Activated T-cell treated with anti-CD3 and anti-CD28 coated beads, Interleukin-2, amount 50 U/mL, for 72 hours (primary cell): Measurements from ENCODE around the gene IAH1. TPM values are rescaled to one million over a fixed set of nuclear protein-coding genes. Genes with fewer than 3 reads are reported as not detected.
A peak's percentile ranks its signal among the peaks of the same experiment; 100 is the strongest.

Source experiments
- ATAC-seq, 2 donors: fragments of 150-1000 bp; cut with Tn5 transposase; replicated peaks in 1 of 2; 2 replicates each; pipeline ENCODE4 v1.10.0; 2021; ENCODE audit warnings: moderate library complexity in 2 of 2, mild to moderate bottlenecking in 1 of 2
- DNase-seq, 2 donors: peaks; one replicate each; pipeline ENCODE4 v3.0.0; 2021 to 2022; ENCODE audit warnings: mixed read lengths in 1 of 2
- H3K27ac Mint-ChIP-seq: one replicate; pipeline ENCODE4 v1.8.0; 2022; ENCODE audit warnings: mild to moderate bottlenecking, moderate library complexity, mixed read lengths
- H3K27me3 Mint-ChIP-seq: one replicate; pipeline ENCODE4 v1.8.0; 2022; ENCODE audit warnings: low read depth, mixed read lengths
- H3K36me3 Mint-ChIP-seq, 2 donors: one replicate each; pipeline ENCODE4 v1.8.0; 2022; ENCODE audit warnings: mixed read lengths in 2 of 2, mild to moderate bottlenecking in 1 of 2; ENCODE audit not compliant: insufficient read depth in 2 of 2
- H3K4me1 Mint-ChIP-seq: one replicate; pipeline ENCODE4 v1.8.0; 2022; ENCODE audit warnings: low read depth, mixed read lengths
- H3K4me3 Mint-ChIP-seq, 2 donors: one replicate each; pipeline ENCODE4 v1.8.0; 2022; ENCODE audit warnings: mild to moderate bottlenecking in 2 of 2, mixed read lengths in 2 of 2, moderate library complexity in 2 of 2
- H3K9me3 Mint-ChIP-seq, 2 donors: one replicate each; pipeline ENCODE4 v1.8.0; 2022; ENCODE audit warnings: mixed read lengths in 2 of 2
- total RNA-seq, 2 donors: library from RNA; stranded (reverse); gene quantifications; one replicate each; pipeline ENCODE4 v1.2.3, GENCODE V29; 2022

IAH1 gene
- total RNA-seq, 2 donors from 2014 or later, result 70.4 to 75.9 TPM

DNA sequence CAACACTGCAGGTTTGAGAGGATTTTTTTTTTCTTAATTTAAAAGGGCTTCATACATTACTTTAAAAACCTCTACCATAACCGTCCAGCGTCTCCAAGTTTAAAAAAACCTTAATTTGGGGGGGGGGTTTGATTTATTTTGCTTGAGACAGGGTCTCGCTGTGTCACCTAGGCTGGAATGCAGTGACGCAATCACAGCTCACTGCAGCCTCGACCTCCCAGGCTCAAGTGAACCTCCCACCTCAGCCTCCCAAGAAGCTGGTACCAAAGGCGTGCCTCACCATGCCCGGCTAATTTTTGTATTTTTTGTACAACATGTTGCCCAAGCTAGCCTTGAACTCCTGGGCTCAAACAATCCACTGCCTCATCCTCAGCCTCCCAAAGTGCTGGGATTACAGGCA, 44.4 kb downstream of the IAH1 start:
- no peak for DNase-seq
- no peaks in the 10 kb centered on the region for H3K4me1 Mint-ChIP-seq
- H3K36me3 Mint-ChIP-seq, result peaks cover 13 to 20% of the 10 kb centered on the region in 2 donors
- no peaks in the 10 kb centered on the region for H3K27me3 Mint-ChIP-seq
- ATAC-seq, result no peak
- H3K9me3 Mint-ChIP-seq, result no peaks in the 10 kb centered on the region
- no peak overlapping the region for H3K4me3 Mint-ChIP-seq
- no peak overlapping the region for H3K27ac Mint-ChIP-seq

DNA sequence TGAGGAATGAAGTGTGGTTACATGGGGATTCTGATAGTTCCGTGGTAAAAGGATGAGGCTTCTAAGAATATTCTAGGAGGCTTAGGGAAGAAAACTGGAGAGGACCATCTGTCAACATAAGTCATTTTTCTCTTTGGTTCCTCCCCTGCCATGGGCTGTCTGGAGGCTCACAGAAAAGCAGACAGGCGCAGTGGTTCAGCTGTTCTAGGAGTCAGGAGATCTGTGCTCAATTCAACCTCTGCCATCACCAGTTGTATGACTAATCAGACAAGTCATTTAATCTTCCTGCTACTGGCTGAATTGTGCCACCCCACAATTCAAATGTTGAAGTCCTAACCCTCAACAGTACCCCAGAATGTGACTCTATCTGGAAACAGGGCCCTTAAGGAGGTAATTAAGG, 44.9 kb downstream of the IAH1 start:
- no peak for DNase-seq
- no peaks in the 10 kb centered on the region for H3K27me3 Mint-ChIP-seq
- H3K9me3 Mint-ChIP-seq, result no peaks in the 10 kb centered on the region
- no peak overlapping the region for H3K4me3 Mint-ChIP-seq
- peaks cover 10 to 19% of the 10 kb centered on the region in 2 donors for H3K36me3 Mint-ChIP-seq
- no peaks in the 10 kb centered on the region for H3K4me1 Mint-ChIP-seq
- no peak overlapping the region for H3K27ac Mint-ChIP-seq
- peak in 1 of 2 donors; percentile 59 for ATAC-seq

GRCh38 chr2:9524291-9524690, 49.9 kb downstream of the IAH1 start:
- DNase-seq (no peak), ATAC-seq (no peak)
- H3K4me1 Mint-ChIP-seq, result no peaks in the 10 kb centered on the region
- no peaks in the 10 kb centered on the region for H3K27me3 Mint-ChIP-seq
- H3K9me3 Mint-ChIP-seq, result no peaks in the 10 kb centered on the region
- H3K36me3 Mint-ChIP-seq, result peaks cover 6 to 23% of the 10 kb centered on the region in 2 donors
- H3K4me3 Mint-ChIP-seq, result no peak overlapping the region
- no peak overlapping the region for H3K27ac Mint-ChIP-seq

- Mint-ChIP-seq H3K36me3 (peaks cover 4 to 22% of the 10 kb centered on the region in 2 donors), H3K27ac (no peak overlapping the region), H3K9me3 (no peaks in the 10 kb centered on the region), H3K4me3 (no peak overlapping the region), H3K4me1 (no peaks in the 10 kb centered on the region), H3K27me3 (no peaks in the 10 kb centered on the region)
- no peak for DNase-seq
- no peak for ATAC-seq
Measured at GRCh38 chr2:9525266-9525665, 50.9 kb downstream of the IAH1 start.

DNA sequence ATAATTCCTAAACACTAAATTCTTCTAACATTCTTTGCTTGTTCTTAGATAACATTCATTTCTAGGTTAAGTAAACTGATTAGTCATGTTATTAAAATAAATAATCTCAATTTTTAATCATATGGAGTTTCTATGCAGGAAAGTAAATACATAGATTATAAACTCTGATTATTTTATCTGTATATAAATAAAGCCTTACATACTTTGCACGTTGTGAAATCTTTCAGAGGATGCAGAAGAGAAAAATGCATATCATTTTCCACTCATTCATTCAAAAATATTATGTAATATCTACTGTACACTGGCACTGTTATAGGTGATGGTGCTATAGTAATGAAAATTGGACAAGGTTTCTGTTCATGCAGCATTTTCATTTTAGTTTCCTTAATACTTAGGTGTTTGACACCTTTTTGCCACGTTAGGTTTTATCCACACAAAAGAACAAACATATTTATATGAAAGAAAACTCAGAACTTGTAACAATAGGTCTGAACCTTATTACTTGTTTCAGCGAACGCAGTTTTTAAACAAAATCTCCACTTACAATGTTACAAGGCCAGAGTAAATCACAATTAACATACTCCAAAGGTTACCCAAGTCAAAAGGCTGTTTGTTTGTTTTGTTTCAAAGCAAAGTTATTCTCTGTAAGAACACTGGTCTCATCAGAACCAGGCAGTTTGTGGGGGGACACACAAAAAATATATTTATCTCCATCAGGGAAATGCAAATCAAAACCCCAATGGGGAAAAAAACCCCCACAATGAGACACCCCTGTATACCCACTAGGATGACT, 53.8 kb downstream of the IAH1 start:
- no peak for DNase-seq
- H3K9me3 Mint-ChIP-seq, result no peaks in the 10 kb centered on the region
- peaks cover 4 to 17% of the 10 kb centered on the region in 2 donors for H3K36me3 Mint-ChIP-seq
- ATAC-seq, result no peak
- H3K27me3 Mint-ChIP-seq, result no peaks in the 10 kb centered on the region
- no peaks in the 10 kb centered on the region for H3K4me1 Mint-ChIP-seq
- no peak overlapping the region for H3K27ac Mint-ChIP-seq
- no peak overlapping the region for H3K4me3 Mint-ChIP-seq

GRCh38 chr2:9532421-9532820, 58.1 kb downstream of the IAH1 start:
- peaks cover under 1% of the 10 kb centered on the region for H3K4me1 Mint-ChIP-seq
- H3K9me3 Mint-ChIP-seq, result no peaks in the 10 kb centered on the region
- peaks cover 3 to 12% of the 10 kb centered on the region in 2 donors for H3K36me3 Mint-ChIP-seq
- H3K4me3 Mint-ChIP-seq, result no peak overlapping the region
- ATAC-seq (no peak), DNase-seq (no peak)
- H3K27me3 Mint-ChIP-seq, result no peaks in the 10 kb centered on the region
- H3K27ac Mint-ChIP-seq, result no peak overlapping the region

DNA sequence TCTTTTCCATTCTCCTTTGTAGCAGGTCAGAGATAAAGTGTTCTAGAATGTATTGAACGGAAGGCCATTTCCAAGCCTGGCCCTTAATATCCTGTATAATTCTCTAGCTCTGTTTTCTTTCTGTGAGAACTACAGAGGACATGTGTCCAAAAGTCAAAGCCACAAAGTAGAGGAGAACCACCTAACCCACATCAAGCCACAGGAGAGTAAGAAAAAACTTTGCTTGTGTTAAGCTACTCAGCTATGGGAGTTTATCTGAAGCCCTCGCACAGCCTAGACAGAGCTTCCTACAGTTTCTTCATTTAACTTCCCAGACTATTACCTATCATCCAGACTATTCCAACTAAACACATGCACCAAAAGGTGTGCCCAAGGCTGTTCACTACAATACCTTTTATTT, 59.3 kb downstream of the IAH1 start:
- no peak for ATAC-seq
- Mint-ChIP-seq H3K4me1 (peaks cover 13% of the 10 kb centered on the region), H3K27ac (no peak overlapping the region), H3K36me3 (peaks cover 3 to 8% of the 10 kb centered on the region in 2 donors), H3K4me3 (no peak overlapping the region), H3K9me3 (no peaks in the 10 kb centered on the region), H3K27me3 (no peaks in the 10 kb centered on the region)
- no peak for DNase-seq

DNA sequence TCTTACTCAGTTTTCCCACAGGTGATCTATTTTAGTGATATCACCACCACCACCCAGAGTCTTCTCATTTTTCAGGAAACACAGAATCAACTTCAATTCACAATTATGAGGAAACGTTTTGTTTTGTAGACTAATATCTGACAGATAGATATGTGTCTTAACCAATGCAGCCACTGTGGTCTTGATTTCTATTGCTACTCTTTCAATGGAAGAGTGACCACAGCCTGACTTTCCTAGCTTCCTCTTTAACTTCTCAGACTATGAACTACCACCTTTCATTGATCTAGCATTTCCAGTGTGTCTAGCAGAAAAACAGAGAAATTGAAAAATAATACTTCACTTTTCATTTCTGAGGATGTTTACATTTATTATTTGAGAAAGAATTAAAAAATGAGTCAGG, 60.8 kb downstream of the IAH1 start:
- H3K4me3 Mint-ChIP-seq, result no peak overlapping the region
- H3K9me3 Mint-ChIP-seq, result no peaks in the 10 kb centered on the region
- peaks cover 3 to 4% of the 10 kb centered on the region in 2 donors for H3K36me3 Mint-ChIP-seq
- ATAC-seq (no peak), DNase-seq (no peak)
- H3K27ac Mint-ChIP-seq, result peak overlapping the region; percentile 54
- H3K27me3 Mint-ChIP-seq, result no peaks in the 10 kb centered on the region
- peaks cover 23% of the 10 kb centered on the region for H3K4me1 Mint-ChIP-seq

DNA sequence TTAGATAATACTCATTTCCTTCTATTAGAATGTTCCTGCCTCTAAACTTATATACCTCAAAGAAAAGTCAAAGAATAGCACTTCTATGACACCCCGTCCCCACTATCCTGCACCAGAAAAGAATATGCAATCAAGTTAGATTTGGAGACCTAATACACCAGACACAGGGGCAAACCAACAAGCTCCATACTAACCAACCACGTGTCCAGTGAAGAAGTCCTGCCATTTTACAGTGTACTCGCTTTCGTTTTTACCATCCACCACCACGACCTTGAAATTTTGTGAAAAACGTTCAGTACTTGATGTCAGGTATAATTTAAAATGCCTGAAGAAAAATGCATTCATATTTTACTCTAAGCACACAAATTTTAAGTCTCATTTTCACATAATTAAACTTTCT, 62.2 kb downstream of the IAH1 start:
- Mint-ChIP-seq H3K9me3 (no peaks in the 10 kb centered on the region), H3K4me1 (peaks cover 23% of the 10 kb centered on the region), H3K36me3 (peaks cover 3 to 4% of the 10 kb centered on the region in 2 donors), H3K4me3 (no peak overlapping the region), H3K27ac (peak overlapping the region; percentile 38), H3K27me3 (no peaks in the 10 kb centered on the region)
- no peak for DNase-seq
- ATAC-seq, result no peak

DNA sequence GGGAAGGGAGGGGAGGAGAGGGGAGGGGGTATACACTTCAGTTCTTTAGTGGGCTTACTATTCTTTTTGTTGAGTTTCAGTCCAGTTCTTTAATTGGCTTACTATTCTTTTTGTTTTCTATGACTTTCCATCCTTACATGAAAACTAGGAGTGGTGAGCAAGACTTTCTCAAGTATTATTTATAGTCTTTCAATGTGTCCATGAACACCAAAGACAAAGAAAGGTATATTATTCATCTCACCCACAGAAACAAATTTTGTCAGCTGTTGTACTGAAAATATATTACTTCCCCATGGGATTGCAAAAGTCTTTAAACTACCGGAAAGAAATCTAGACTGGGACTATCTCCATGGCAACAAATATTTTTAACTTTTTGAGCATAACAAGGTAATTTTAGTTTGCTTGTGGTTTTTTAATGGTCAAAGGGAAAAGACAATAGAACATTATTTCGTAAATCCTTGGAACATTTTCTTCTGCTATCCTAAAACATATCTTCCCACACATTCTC, 63.7 kb downstream of the IAH1 start:
- no peak for ATAC-seq
- Mint-ChIP-seq H3K27ac (no peak overlapping the region), H3K9me3 (no peaks in the 10 kb centered on the region)

More for the DNA sequence above, 63.7 kb downstream of the IAH1 start:
- H3K4me3 Mint-ChIP-seq, result no peak overlapping the region
- H3K36me3 Mint-ChIP-seq, result peaks cover 3 to 5% of the 10 kb centered on the region in 2 donors
- no peaks in the 10 kb centered on the region for H3K27me3 Mint-ChIP-seq
- no peak for DNase-seq
- H3K4me1 Mint-ChIP-seq, result peaks cover 25% of the 10 kb centered on the region

Other genes with a start within 250 kb of the IAH1 start
- gene ITGB1BP1, start 51.0 kb upstream of the IAH1 start, total RNA-seq, result 100 to 1,000 TPM in 1 of 2 donors, 10 to 100 TPM in 1; 79.5 to 132 TPM
- gene CPSF3, start 50.9 kb upstream of the IAH1 start, total RNA-seq, result 10 to 100 TPM; 62.3 to 75.0 TPM
- 10 to 100 TPM; 22.9 to 30.1 TPM for gene ADAM17, start 81.3 kb downstream of the IAH1 start, total RNA-seq
- gene YWHAQ, start 156.4 kb downstream of the IAH1 start, total RNA-seq, result 100 to 1,000 TPM; 207 to 251 TPM